Smooth muscle cell (in vitro differentiated cells): ENCODE measurements around the gene CCP110. TPM values are rescaled to one million over a fixed set of nuclear protein-coding genes. Genes with fewer than 3 reads are reported as not detected.

Experiments used
- DNase-seq: peaks from one replicate; lab custom pipeline; 2025; ENCODE audit not compliant: unreplicated experiment; lab: John Stamatoyannopoulos, UW
- H2AFZ ChIP-seq: fragments of 200-600 bp; sonication (generic); 2 replicates; pipeline ENCODE4 v1.6.0; 2016; ENCODE audit warnings: antibody characterized with exemption, low read depth, mild to moderate bottlenecking
- H3F3A ChIP-seq: fragments of 200-600 bp; sonication (generic); 2 replicates; pipeline ENCODE4 v1.6.0; 2017; ENCODE audit warnings: antibody characterized with exemption, low read depth
- H3K27ac ChIP-seq: fragments of 200-600 bp; sonication (generic); 2 replicates; pipeline ENCODE4 v1.5.1; 2016; ENCODE audit warnings: low read depth, mild to moderate bottlenecking
- H3K27me3 ChIP-seq: fragments of 200-600 bp; sonication (generic); 2 replicates; pipeline ENCODE4 v1.6.1; 2016; ENCODE audit warnings: low read depth, mild to moderate bottlenecking
- H3K36me3 ChIP-seq: fragments of 200-600 bp; sonication (generic); 2 replicates; pipeline ENCODE4 v1.5.1; 2016; ENCODE audit warnings: low read depth
- H3K4me1 ChIP-seq: fragments of 200-600 bp; sonication (generic); 2 replicates; pipeline ENCODE4 v1.5.1; 2016; ENCODE audit warnings: low read depth
- H3K4me2 ChIP-seq: fragments of 200-600 bp; sonication (generic); 2 replicates; pipeline ENCODE4 v1.6.0; 2016; ENCODE audit warnings: mild to moderate bottlenecking
- H3K4me3 ChIP-seq: fragments of 200-600 bp; sonication (generic); 2 replicates; pipeline ENCODE4 v1.5.1; 2016; ENCODE audit warnings: mild to moderate bottlenecking
- H3K79me2 ChIP-seq: fragments of 200-600 bp; sonication (generic); 2 replicates; pipeline ENCODE4 v1.6.0; 2016; ENCODE audit warnings: low read depth, mild to moderate bottlenecking
- H3K9ac ChIP-seq: fragments of 200-600 bp; sonication (generic); 2 replicates; pipeline ENCODE4 v1.6.0; 2016; ENCODE audit warnings: low read depth
- H3K9me3 ChIP-seq: fragments of 200-600 bp; sonication (generic); replicated peaks from 2 replicates; pipeline ENCODE4 v1.5.1; 2016; ENCODE audit warnings: low read depth
- H4K20me1 ChIP-seq: fragments of 200-600 bp; sonication (generic); 2 replicates; pipeline ENCODE4 v1.6.0; 2016; ENCODE audit warnings: low read depth
- CTCF ChIP-seq: fragments of 200-600 bp; sonication (generic); IDR thresholded peaks from 2 replicates; pipeline ENCODE4 v1.5.1; 2017; ENCODE audit warnings: borderline replicate concordance, mild to moderate bottlenecking, antibody characterized with exemption; ENCODE audit not compliant: insufficient read depth, poor library complexity, severe bottlenecking
- WGBS: methylation state at CpG from one replicate; pipeline ENCODE4 v1.1.7; 2016; ENCODE audit warnings: low lambda C conversion rate; 5-methylcytosine and 5-hydroxymethylcytosine counted together
- polyA plus RNA-seq: library from polyadenylated mRNA; unstranded; fragments of >200 nt; fragmentation: Nextera tagmentation; extraction: Ambion mirVana; gene quantifications from 2 replicates; pipeline ENCODE4 v1.2.1, GENCODE V29; 2016
- total RNA-seq: library from RNA; depleted of rRNA; stranded (reverse); fragments of >200 nt; gene quantifications from 2 replicates; pipeline ENCODE4 v1.2.3, GENCODE V29; 2014

The CCP110 gene
- total and polyA plus RNA-seq, 2 experiments from 2014 or later = 6.2 to 9.3 TPM

GRCh38 chr16:19582050-19582831 is 58.5 kb downstream of the CCP110 start:
- no peak overlapping the region for H3K27ac ChIP-seq
- no peaks in the 10 kb centered on the region for H3F3A ChIP-seq
- H3K9me3 ChIP-seq = no peaks in the 10 kb centered on the region
- no peaks in the 10 kb centered on the region for H3K27me3 ChIP-seq
- no peaks in the 10 kb centered on the region for H3K79me2 ChIP-seq
- peaks cover 3% of the 10 kb centered on the region for H4K20me1 ChIP-seq
- H3K9ac ChIP-seq = no peak overlapping the region
- no peak overlapping the region for H3K4me3 ChIP-seq
- H3K4me2 ChIP-seq = no peak overlapping the region
- H2AFZ ChIP-seq = no peak overlapping the region
- H3K36me3 ChIP-seq = peaks cover 21% of the 10 kb centered on the region
- H3K4me1 ChIP-seq = no peaks in the 10 kb centered on the region
- TF ChIP-seq CTCF = no peak
- no peak for DNase-seq
- 92% methylated on average over 10 of the region's 10 CpGs for WGBS

GRCh38 chr16:19583665-19584300 is 60.0 kb downstream of the CCP110 start:
- no peak overlapping the region for H3K4me2 ChIP-seq
- H3K79me2 ChIP-seq = no peaks in the 10 kb centered on the region
- H3K4me3 ChIP-seq = no peak overlapping the region
- peaks cover 3% of the 10 kb centered on the region for H4K20me1 ChIP-seq
- TF ChIP-seq CTCF = peak; percentile 81
- no peaks in the 10 kb centered on the region for H3K4me1 ChIP-seq
- 46% methylated on average over 5 of the region's 5 CpGs for WGBS
- no peak overlapping the region for H2AFZ ChIP-seq
- no peaks in the 10 kb centered on the region for H3K9me3 ChIP-seq
- no peaks in the 10 kb centered on the region for H3K27me3 ChIP-seq
- H3K36me3 ChIP-seq = peaks cover 21% of the 10 kb centered on the region
- H3K9ac ChIP-seq = no peak overlapping the region
- no peak for DNase-seq
- no peak overlapping the region for H3K27ac ChIP-seq
- no peaks in the 10 kb centered on the region for H3F3A ChIP-seq

- no peak overlapping the region for H3K9ac ChIP-seq
- WGBS = 55% methylated on average over 5 of the region's 5 CpGs
Observed at GRCh38 chr16:19588661-19589060, 64.9 kb downstream of the CCP110 start.

More at GRCh38 chr16:19588661-19589060, 64.9 kb downstream of the CCP110 start:
- H3K4me1 ChIP-seq = no peaks in the 10 kb centered on the region
- H2AFZ ChIP-seq = no peak overlapping the region
- H3K4me3 ChIP-seq = no peak overlapping the region
- no peaks in the 10 kb centered on the region for H3K79me2 ChIP-seq
- no peaks in the 10 kb centered on the region for H3F3A ChIP-seq
- no peaks in the 10 kb centered on the region for H3K27me3 ChIP-seq
- H3K4me2 ChIP-seq = no peak overlapping the region
- DNase-seq = no peak
- H4K20me1 ChIP-seq = peaks cover 9% of the 10 kb centered on the region
- no peak for TF ChIP-seq CTCF
- no peak overlapping the region for H3K27ac ChIP-seq
- H3K36me3 ChIP-seq = no peaks in the 10 kb centered on the region
- H3K9me3 ChIP-seq = no peaks in the 10 kb centered on the region
